HG02678 (cell line): Measurements from ENCODE around the gene GDF2.

ENCODE experiments used
- ATAC-seq: cut with Tn5 transposase; IDR thresholded peaks from one replicate; pipeline ENCODE4 v1.9.1; 2021; ENCODE audit warnings: mild to moderate bottlenecking, moderate library complexity; ENCODE audit not compliant: unreplicated experiment

GDF2 gene

DNA sequence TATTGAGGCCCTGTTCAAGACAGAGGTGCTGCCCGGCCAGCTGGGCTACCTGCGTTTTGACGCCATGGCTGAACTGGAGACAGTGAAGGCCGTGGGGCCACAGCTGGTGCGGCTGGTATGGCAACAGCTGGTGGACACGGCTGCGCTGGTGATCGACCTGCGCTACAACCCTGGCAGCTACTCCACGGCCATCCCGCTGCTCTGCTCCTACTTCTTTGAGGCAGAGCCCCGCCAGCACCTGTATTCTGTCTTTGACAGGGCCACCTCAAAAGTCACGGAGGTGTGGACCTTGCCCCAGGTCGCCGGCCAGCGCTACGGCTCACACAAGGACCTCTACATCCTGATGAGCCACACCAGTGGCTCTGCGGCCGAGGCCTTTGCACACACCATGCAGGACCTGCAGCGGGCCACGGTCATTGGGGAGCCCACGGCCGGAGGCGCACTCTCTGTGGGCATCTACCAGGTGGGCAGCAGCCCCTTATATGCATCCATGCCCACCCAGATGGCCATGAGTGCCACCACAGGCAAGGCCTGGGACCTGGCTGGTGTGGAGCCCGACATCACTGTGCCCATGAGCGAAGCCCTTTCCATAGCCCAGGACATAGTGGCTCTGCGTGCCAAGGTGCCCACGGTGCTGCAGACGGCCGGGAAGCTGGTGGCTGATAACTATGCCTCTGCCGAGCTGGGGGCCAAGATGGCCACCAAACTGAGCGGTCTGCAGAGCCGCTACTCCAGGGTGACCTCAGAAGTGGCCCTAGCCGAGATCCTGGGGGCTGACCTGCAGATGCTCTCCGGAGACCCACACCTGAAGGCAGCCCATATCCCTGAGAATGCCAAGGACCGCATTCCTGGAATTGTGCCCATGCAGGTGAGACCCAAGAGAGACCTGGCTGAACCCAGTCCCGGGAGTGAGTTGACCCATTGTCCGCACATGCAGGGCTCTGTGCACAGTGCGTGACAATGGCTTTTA, 28.7 kb downstream of the GDF2 start:
- no peak for ATAC-seq

DNA sequence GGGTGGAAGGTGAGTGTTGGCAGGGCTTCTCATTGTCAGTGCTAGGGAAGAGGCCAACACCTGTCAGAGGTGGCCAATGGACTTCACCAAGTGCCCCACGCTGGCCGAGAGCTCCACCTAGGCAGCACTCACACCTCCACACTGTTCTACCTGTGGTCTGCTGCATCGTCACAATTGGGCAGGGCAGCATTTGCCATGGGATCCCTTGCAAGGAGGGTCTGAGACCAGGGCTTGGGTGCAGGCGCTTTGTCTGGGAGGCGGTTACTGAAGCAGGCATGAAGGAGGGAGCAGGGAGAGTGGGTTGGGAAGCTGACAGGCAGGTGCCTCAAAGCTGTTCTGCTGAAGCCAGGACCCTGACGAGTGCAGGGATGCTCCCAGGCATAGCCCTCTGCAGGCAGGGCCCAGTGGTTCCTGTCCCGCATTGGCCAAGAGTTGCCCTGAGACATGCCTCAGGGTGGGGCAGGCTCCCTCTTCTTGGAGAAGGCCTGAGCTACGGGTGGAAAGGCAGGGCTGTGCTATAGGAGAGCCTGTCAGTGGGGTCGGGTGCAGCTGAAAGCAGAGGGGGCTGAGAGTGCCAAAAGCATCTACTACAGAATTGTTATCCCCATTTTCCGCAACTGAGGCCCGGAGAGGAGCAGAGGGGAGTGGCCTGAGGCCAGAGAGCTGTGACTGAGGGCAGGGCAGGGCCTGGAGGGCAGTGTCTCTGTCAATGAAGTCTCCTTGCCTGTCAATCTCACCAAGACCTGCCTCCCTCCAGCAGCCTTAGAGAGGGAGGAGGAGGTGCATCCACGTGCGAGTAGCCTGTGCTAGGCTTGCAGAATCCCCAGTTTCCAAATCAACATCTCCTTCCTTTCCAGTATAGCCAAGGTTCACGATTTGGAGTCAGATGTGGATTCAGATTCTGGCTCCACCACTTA, 29.9 kb downstream of the GDF2 start:
- ATAC-seq: no peak

DNA sequence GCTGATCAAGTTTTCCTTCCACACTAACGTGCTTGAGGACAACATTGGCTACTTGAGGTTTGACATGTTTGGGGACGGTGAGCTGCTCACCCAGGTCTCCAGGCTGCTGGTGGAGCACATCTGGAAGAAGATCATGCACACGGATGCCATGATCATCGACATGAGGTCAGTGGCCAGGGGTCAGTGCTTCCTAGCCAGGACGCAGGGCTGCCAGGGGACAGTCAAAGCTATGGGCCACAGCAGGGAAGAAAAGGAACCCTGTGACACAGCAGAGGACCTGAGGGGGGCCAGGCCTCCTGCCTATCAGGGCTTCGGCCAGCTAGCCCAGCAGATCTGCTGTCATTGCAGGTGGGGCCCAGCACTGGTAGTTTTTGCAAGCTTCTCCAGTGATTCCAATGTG, 31.1 kb downstream of the GDF2 start:
- ATAC-seq: no peak

DNA sequence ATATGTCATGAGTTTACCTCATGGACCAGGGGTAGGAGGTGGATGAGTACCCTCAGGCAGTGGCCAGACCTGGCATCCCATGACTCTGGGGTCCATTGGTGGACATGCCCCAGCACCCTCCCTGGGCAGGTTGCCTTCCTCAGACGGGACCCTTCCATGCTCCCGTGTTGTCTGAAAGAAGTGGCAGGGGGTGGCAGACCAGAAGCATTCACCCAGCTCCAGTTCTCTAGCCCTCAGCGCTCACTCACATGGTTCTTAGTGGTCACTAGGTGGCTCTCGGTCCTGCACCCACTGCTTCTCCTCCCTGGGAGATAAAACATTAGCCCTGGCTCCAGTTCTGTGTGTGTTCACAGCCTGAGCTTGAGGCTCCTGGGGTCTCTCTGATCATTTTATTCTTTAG, 31.9 kb downstream of the GDF2 start:
- no peak for ATAC-seq

DNA sequence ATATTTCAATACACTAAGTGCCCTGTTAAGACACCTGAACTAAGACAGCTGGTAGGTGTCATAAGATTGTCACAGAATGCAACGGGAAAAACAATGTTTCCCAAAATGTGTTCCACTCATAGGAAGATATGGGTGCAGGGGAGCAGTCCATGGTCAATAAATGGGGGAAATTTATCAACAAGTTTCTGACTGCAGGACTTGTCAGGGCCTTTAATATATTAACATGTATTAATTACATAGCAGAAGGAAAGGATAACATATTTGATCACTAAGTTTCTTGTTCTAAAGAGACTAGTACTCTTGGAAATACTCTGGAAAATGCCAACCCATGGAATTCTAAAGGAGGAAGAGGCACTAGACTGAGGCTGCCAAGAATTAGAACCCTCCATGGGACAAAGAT, 32.6 kb downstream of the GDF2 start:
- ATAC-seq: no peak

DNA sequence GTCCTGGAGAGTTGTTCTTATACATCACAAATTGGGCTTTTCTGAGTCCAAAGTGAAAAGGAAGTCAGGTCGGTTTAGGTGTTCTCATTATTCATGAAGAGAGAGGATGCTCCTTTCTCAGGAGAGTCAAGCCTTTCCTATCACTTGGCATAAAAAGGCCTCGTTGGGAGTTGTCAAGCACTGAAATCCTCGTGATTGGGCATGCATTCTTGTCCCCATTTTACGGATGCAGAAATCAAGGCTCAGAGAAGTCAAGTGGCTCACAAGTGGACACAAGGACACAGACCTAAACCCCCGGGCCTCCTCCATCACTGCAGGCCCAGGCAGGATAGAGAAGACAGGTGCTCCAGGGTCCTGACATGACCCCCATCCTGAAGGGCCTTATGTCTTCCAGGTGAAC, 34.5 kb downstream of the GDF2 start:
- no peak for ATAC-seq

DNA sequence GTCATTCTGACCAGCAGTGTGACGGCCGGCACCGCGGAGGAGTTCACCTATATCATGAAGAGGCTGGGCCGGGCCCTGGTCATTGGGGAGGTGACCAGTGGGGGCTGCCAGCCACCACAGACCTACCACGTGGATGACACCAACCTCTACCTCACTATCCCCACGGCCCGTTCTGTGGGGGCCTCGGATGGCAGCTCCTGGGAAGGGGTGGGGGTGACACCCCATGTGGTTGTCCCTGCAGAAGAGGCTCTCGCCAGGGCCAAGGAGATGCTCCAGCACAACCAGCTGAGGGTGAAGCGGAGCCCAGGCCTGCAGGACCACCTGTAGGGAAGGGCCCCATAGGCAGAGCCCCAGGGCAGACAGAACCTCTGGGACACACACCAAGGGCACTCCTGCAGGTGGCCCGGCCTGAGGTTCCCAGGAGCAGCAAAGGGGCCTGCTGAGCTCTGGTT, 34.9 kb downstream of the GDF2 start:
- ATAC-seq: no peak

DNA sequence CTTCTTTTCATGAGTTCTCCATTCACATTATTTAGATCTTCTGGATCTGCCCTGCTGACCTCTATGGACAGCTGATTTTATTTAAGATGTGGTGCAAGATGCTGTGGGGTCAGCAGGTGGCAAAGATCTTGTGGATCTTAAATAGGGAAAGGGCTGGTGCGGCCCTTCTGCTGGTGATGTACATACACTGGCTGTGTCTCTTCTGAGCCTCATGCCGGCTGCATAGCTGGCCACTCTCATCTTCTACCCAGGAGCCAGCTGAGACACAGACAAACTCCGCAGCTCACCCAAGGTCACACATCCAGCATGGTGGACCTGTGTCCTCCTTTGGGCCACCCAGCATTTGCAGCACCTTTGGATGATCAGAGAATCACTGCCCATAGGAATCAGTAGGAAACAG, 35.7 kb downstream of the GDF2 start:
- ATAC-seq: no peak

DNA sequence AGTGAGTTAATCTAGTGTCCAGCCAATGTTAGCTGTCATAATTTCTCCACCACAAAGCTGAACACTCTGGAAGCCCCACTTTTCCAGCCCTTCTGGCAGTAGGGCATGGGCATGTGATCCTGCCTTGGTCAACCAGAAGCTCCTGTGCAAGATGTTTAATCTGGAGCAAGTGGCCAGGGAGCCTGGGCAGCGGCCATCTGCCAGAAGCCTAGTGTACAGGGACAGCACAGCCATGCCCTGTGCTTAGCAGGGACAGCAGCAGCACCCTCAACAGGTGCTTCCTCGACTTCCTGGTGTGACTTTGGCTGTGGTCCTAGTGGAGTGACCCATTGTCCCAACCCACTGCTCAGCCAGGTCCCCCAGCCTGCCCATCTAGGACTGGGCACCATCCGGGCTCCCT, 36.2 kb downstream of the GDF2 start:
- no peak for ATAC-seq

DNA sequence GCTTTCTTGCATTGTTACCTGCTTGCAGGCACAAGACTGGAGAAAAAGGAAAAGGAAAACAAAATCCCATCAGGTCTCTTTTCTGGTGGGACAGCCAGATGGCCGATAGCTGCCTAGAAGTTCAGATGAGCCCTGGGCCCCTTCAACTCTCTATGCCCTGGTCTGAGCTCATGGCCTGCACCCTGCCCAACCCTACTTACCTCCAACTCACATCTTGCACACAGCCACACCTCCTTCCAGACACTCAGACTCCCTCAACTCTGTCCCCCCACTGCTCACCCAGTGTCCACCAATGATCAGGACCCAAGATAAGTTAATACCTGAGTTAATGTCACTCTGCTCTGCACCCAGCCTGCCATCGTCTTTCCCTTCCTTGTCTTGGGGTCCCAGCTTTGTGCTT, 36.8 kb downstream of the GDF2 start:
- no peak for ATAC-seq

DNA sequence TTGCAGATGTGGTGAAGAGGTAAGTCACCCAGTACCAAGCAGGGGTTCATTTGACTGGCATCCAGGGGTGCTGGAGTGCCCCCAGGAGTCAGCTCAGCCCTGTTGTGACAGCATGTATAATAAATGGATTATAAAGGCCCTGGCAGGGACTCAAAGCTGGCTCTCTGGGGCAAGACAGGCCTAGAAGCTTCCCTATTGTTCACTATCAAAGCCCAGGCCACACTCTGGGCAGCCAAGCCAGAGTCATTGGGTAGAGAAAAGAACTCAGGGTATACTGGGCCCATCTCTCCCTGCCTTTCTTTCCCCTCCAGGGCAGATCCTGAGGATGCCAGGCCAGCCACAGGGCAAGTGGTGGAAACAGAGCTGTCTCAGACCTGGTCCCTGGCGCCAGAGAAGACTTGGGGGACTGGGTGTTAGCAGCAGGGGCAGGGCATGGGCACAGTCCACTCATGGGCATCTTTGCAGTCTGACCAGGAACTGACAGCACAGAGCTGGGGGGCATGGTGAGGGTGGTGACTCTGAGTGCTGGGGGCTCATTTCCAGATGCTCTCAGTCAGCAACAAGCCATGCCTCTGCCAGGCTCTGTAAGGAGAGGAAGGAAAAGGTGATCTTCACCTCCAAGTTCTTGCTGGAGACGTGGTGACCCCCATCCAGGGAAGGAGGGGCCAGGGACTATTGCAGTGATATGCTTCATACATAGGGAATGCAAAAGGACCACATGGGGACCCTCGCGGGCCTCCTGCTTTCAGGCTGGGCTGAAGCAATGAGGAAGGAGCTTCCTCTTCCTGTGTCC, 37.6 kb downstream of the GDF2 start:
- ATAC-seq: no peak

DNA sequence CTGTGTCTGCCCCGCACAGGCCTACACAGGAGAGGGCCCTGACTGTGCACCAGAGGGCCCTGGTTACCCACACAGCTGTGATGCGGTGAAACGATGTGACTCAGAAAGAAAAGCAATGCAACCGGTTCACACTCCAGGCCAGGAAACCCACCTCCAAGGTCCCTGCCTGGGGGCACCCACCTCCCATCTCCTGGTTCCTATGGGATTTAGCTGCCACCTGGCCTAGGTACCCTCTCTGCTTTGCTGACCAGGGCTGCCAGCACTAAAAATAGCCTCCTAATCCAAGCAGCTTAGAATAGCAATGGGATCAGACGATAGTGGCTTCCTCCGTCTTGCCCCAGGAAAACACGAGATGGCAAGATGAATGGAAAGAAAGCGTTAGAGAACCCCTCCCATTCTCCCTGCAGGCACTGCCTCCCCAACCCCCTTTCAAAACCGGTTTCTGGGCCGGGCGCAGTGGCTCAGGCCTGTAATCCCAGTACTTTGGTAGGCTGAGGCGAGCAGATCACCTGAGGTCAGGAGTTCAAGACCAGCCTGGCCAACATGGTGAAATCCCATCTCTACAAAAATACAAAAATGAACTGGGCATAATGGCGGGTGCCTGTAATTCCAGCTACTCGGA, 38.3 kb downstream of the GDF2 start:
- ATAC-seq: no peak

DNA sequence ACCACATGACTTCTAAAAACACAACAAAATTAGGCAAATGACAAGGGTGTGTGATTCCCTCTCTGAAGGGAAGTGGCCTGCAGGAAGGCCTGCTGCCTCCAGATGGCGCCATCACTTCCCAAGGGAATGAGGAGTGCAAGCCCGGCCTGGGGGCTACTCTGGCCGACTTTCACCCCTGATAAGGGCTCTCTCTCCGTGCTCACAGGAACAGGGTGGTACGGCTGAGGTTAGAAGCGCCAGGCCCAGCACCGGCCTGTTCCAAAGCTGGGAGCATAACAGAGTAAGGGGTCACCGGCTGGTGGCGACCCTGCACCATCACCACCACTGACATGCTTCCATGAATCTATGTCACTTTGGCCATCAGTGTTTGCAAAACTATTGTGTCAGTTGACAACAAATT, 39.0 kb downstream of the GDF2 start:
- ATAC-seq: no peak

DNA sequence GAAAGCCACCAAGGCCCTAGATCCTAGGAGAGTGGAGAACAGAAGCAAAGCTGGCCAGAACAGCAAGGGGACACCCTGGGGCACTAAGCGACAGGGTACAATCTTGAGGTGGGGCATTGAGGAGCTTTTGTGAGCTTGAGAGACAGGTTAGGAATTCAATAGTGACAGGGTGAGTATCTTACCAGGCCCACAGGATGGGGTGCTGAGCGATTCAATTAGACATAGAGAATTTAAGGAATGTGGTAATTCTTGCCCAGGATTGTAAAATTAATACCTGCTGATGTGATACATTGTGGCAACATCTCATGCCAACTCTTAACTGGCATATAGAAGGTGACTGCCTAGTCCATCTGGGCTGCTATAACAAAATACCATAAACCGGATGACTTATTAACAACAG, 39.9 kb downstream of the GDF2 start:
- ATAC-seq: no peak

DNA sequence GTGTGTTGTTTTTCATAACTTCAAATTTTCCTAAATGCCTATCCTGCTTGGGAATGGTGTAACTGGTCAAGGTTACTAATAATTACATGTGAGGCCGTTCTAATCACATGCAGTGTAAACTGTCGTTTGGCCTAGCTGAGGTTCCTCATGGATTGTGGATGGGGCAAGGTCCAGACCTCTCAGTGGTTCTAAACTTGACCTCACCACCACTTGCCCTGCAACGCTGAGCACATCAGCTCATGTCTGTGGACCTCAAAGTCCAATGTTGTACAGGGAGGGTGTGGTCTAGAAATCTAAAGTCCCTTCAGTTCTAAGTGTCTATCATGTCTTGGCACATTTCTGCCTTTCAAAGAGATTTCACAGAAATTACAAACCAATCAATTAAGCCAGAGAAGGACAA, 41.5 kb downstream of the GDF2 start:
- no peak for ATAC-seq

DNA sequence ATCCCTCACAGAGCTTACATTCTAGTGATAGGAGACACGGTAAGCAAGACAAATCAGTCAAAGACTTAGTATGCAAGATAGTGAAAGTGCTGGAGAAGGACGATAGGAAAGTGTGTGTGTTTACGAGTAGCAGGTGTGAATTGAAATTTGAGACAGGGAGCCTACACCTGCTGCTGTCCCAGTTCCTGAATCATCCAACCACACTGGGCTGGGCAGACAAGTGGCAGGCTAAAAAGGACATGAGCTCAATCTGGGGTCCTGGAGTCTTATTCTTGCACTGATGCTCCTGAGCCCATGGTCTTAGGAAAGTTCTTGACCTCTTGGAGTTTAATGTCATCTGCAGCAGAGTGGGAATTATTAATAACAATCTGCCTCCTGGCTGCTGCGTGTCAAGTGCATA, 42.1 kb downstream of the GDF2 start:
- no peak for ATAC-seq

DNA sequence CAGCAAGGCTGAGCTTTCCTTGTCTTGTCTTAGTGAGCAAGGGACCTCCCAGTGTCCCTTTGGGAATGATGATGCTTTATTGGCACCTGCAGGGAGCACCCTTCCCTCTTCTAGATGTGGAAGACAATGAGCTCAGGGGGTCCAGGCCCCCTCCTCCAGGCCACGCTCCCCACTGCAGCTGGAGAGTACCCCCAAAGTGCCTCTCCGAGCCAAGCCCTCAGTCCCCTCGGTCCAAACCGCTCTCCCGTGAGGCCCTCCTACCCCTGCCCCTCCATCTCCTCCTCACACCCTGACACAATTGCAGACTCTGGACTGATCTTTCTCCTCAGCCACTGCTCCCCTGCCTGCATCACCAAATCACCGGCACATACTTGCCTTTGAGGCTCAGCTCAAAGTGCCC, 42.7 kb downstream of the GDF2 start:
- ATAC-seq: no peak

DNA sequence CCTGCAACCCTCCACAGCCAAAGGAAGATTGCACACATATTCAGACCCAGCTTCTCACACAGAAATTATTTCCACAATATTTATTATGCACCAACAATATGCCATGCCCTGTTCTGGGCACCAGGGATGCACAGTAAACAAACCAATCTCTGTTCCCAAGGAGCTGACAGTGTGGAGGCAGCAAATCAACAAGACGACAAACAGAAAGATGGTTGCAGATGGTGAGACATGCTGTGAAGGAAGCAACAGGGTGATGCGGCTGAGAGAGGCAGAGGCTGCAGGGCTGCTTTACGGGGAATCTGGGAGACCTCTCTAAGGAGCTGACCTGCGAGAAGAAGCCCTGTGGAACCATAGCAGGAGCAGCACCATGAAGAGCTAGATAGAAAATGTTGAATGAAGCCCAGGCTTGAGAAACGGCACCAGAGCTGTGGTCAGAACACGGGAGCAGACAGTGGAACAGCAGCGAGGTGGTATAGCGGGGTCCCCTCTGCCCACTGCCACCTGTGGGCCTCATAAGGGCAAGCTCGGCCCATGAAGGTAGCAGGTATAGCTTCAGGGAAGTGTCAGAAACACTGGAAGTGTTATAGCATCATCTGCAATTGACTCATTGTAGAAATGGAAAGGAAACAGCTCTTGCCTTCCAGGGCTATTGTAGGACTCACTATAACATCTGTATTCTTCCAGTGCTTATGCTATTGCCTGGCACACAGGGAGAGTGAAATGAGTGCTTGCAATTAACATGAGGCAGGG, 43.4 kb downstream of the GDF2 start:
- ATAC-seq: no peak

DNA sequence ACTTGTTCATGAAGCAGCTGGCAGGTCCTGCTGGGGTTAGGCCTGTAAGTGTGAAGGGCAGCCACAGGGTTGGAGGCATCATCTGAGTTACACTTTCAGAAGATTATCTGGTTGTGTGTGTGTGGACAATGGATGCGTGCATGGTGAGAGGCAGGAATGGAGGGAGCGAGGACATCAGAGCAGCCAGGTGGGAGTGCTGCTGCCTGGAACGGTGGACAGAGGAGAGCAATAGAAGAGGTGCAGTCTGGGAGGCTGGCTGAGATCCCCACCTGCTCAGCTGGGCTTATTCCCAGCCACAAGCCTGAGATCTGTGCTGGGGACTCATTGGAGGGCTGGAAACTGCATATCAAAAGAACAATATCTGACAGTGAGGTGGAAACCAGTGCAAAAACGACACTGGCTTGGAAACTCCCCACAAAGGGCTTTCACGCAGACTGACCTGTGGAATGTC, 44.0 kb downstream of the GDF2 start:
- no peak for ATAC-seq
